GM23248 (cell line): ENCODE data around the gene CRLF3. TPM values are rescaled to one million over a fixed set of nuclear protein-coding genes. Genes with fewer than 3 reads are reported as not detected.

Experiments
- DNase-seq: peaks from one replicate; pipeline ENCODE4 v3.0.0-alpha.2; 2015
- H2AFZ ChIP-seq: fragments of 200-600 bp; sonication (generic); 2 replicates; pipeline ENCODE4 v1.6.1; 2016; ENCODE audit warnings: antibody characterized with exemption
- H3F3A ChIP-seq: fragments of 200-600 bp; sonication (generic); 2 replicates; pipeline ENCODE4 v1.6.1; 2016; ENCODE audit warnings: mild to moderate bottlenecking, antibody characterized with exemption, mixed run types; ENCODE audit not compliant: insufficient read depth
- H3K27ac ChIP-seq: fragments of 200-600 bp; sonication (generic); 2 replicates; pipeline ENCODE4 v1.5.1; 2016; ENCODE audit warnings: mild to moderate bottlenecking
- H3K27me3 ChIP-seq: fragments of 200-600 bp; sonication (generic); replicated peaks from 2 replicates; pipeline ENCODE4 v1.6.1; 2016; ENCODE audit warnings: mild to moderate bottlenecking; ENCODE audit not compliant: insufficient read depth
- H3K36me3 ChIP-seq: fragments of 200-600 bp; sonication (generic); 2 replicates; pipeline ENCODE4 v1.6.1; 2016; ENCODE audit warnings: low read depth, mild to moderate bottlenecking
- H3K4me1 ChIP-seq: fragments of 200-600 bp; sonication (generic); 2 replicates; pipeline ENCODE4 v1.6.1; 2016; ENCODE audit warnings: mild to moderate bottlenecking; ENCODE audit not compliant: insufficient read depth
- H3K4me2 ChIP-seq: fragments of 200-600 bp; sonication (generic); one replicate; pipeline ENCODE4 v1.6.1; 2016; ENCODE audit warnings: mild to moderate bottlenecking; ENCODE audit not compliant: unreplicated experiment
- H3K4me3 ChIP-seq: fragments of 200-600 bp; sonication (generic); 2 replicates; pipeline ENCODE4 v1.5.1; 2016; ENCODE audit warnings: mild to moderate bottlenecking
- H3K79me2 ChIP-seq: fragments of 200-600 bp; sonication (generic); 2 replicates; pipeline ENCODE4 v1.6.1; 2016; ENCODE audit warnings: mild to moderate bottlenecking; ENCODE audit not compliant: insufficient read depth
- H3K9ac ChIP-seq: fragments of 200-600 bp; sonication (generic); 2 replicates; pipeline ENCODE4 v1.6.1; 2016; ENCODE audit warnings: mild to moderate bottlenecking
- H3K9me2 ChIP-seq: fragments of 200-600 bp; sonication (generic); 2 replicates; pipeline ENCODE4 v1.6.1; 2016; ENCODE audit warnings: mixed run types, mild to moderate bottlenecking, moderate library complexity; ENCODE audit not compliant: insufficient read depth
- H3K9me3 ChIP-seq: fragments of 200-600 bp; sonication (generic); one replicate; pipeline ENCODE4 v1.6.1; 2017; ENCODE audit warnings: low read depth
- H4K20me1 ChIP-seq: fragments of 200-600 bp; sonication (generic); 2 replicates; pipeline ENCODE4 v1.6.0; 2016; ENCODE audit not compliant: insufficient read depth
- EZH2 ChIP-seq: fragments of 200-600 bp; sonication (generic); IDR thresholded peaks from 2 replicates; pipeline ENCODE4 v1.6.1; 2018; ENCODE audit warnings: antibody characterized with exemption, mild to moderate bottlenecking; ENCODE audit not compliant: insufficient read depth, poor library complexity, severe bottlenecking
- EZH2phosphoT487 ChIP-seq: fragments of 200-600 bp; sonication (generic); IDR thresholded peaks from 2 replicates; pipeline ENCODE4 v1.6.1; 2018; ENCODE audit warnings: antibody characterized with exemption, moderate library complexity, mild to moderate bottlenecking, low read depth; ENCODE audit not compliant: insufficient read depth
- WGBS, 2 experiments: methylation state at CpG; one replicate each; pipeline ENCODE4 v1.1.6; 2015 to 2017; ENCODE audit warnings: low lambda C conversion rate in 2 of 2, low coverage in 1 of 2; ENCODE audit errors: missing lambda C conversion rate in 2 of 2; 5-methylcytosine and 5-hydroxymethylcytosine counted together
- in situ Hi-C: fragments of 300-500 bp; cut with MboI; formaldehyde crosslinking; loops from 2 replicates; pipeline ENCODE4 v1.15.0; 2020
- polyA plus RNA-seq: library from polyadenylated mRNA; unstranded; fragments of >200 nt; fragmentation: Nextera tagmentation; extraction: Ambion mirVana; gene quantifications from 2 replicates; pipeline ENCODE4 v1.2.1, GENCODE V29; 2016
- total RNA-seq: library from RNA; depleted of rRNA; stranded (reverse); fragments of >200 nt; shearing (Covaris generic); gene quantifications from 2 replicates; pipeline ENCODE4 v1.2.3, GENCODE V29; 2014

CRLF3 gene
- total and polyA plus RNA-seq, 2 experiments from 2014 or later = 13.2 to 14.4 TPM

DNA sequence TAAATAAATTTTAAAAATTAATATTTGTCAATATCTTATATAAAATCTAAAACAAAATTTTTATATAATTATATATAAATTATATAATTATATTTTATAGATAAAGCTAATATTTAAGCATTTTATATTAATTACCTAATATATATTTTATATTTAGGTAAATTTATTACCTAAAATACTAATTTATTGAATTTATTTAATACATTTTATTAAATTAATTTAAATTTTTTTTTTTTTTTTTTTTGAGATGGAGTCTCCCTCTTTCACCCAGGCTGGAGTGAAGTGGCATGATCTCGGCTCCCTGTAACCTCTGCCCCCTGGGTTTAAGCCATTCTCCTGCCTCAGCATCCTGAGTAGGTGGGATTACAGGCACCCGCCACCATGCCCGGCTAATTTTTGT lies 29.7 kb upstream of the CRLF3 start:
- Histone ChIP-seq H3F3A (no peaks in the 10 kb centered on the region), H4K20me1 (no peaks in the 10 kb centered on the region), H3K4me2 (no peak overlapping the region), H3K4me1 (no peaks in the 10 kb centered on the region), H3K27ac (no peak overlapping the region), H3K36me3 (no peaks in the 10 kb centered on the region), H2AFZ (no peak overlapping the region), H3K9me2 (no peaks in the 10 kb centered on the region), H3K9ac (no peak overlapping the region), H3K79me2 (no peaks in the 10 kb centered on the region), H3K4me3 (no peak overlapping the region), H3K9me3 (no peaks in the 10 kb centered on the region), H3K27me3 (no peaks in the 10 kb centered on the region)
- TF ChIP-seq EZH2phosphoT487 (no peak), EZH2 (no peak)
- DNase-seq = no peak
- in situ Hi-C loops = no loop called here
- WGBS, 2 experiments = 96% methylated on average over 3 of the region's 3 CpGs

GRCh38 chr17:30848021-30848420 lies 23.5 kb upstream of the CRLF3 start:
- H3K27me3 ChIP-seq = no peaks in the 10 kb centered on the region
- H3K27ac ChIP-seq = no peak overlapping the region
- no peak for DNase-seq
- H3K36me3 ChIP-seq = no peaks in the 10 kb centered on the region
- H3K79me2 ChIP-seq = no peaks in the 10 kb centered on the region
- in situ Hi-C loops = no loop called here
- TF ChIP-seq EZH2 = no peak
- no peak for TF ChIP-seq EZH2phosphoT487
- no peaks in the 10 kb centered on the region for H4K20me1 ChIP-seq
- WGBS, 2 experiments = 95 to 99% methylated on average over 6 of the region's 6 CpGs
- H3K9me3 ChIP-seq = no peaks in the 10 kb centered on the region
- no peaks in the 10 kb centered on the region for H3K9me2 ChIP-seq
- H3F3A ChIP-seq = no peaks in the 10 kb centered on the region
- H3K4me2 ChIP-seq = no peak overlapping the region
- no peak overlapping the region for H3K4me3 ChIP-seq
- no peak overlapping the region for H3K9ac ChIP-seq
- no peak overlapping the region for H2AFZ ChIP-seq
- H3K4me1 ChIP-seq = no peaks in the 10 kb centered on the region

GRCh38 chr17:30840771-30841170 lies 16.3 kb upstream of the CRLF3 start:
- no peak for TF ChIP-seq EZH2phosphoT487
- TF ChIP-seq EZH2 = no peak
- 98 to 100% methylated on average over 3 to 7 of the region's 7 CpGs for WGBS, 2 experiments
- in situ Hi-C loops = no loop called here
- Histone ChIP-seq H3K27ac (no peak overlapping the region), H3K4me1 (no peaks in the 10 kb centered on the region), H3K27me3 (no peaks in the 10 kb centered on the region), H3F3A (no peaks in the 10 kb centered on the region), H3K9me2 (no peaks in the 10 kb centered on the region), H3K9ac (no peak overlapping the region), H2AFZ (no peak overlapping the region), H3K79me2 (no peaks in the 10 kb centered on the region), H4K20me1 (no peaks in the 10 kb centered on the region), H3K4me3 (no peak overlapping the region), H3K4me2 (no peak overlapping the region), H3K9me3 (no peaks in the 10 kb centered on the region), H3K36me3 (no peaks in the 10 kb centered on the region)
- no peak for DNase-seq

- 95 to 97% methylated on average over 5 of the region's 5 CpGs for WGBS, 2 experiments
- Histone ChIP-seq H3K36me3 (no peaks in the 10 kb centered on the region), H3K4me3 (no peak overlapping the region), H3K79me2 (peaks cover 15% of the 10 kb centered on the region), H3K9me3 (no peaks in the 10 kb centered on the region), H3K27ac (no peak overlapping the region), H3K4me1 (no peaks in the 10 kb centered on the region), H3K27me3 (no peaks in the 10 kb centered on the region), H3K9ac (no peak overlapping the region), H3K4me2 (no peak overlapping the region), H3F3A (no peaks in the 10 kb centered on the region), H4K20me1 (no peaks in the 10 kb centered on the region), H3K9me2 (no peaks in the 10 kb centered on the region), H2AFZ (no peak overlapping the region)
- no peak for TF ChIP-seq EZH2
- in situ Hi-C loops = no loop called here
- DNase-seq = no peak
Measured at GRCh38 chr17:30838202-30838807, 13.8 kb upstream of the CRLF3 start.
